Keratinocyte (primary cell): ENCODE measurements around the gene POLDIP2. TPM values are rescaled to one million over a fixed set of nuclear protein-coding genes. Genes with fewer than 3 reads are reported as not detected.

Experiments
- DNase-seq: peaks from one replicate; pipeline ENCODE4 v3.0.0-alpha.2; 2011; ENCODE audit warnings: low read depth, missing footprints, low spot score
- FAIRE-seq: peaks from 2 replicates; lab custom pipeline; 2011; peaks lifted over from hg19 to GRCh38; lab: Jason Lieb, UNC
- H2AFZ ChIP-seq: 2 replicates; pipeline ENCODE4 v1.6.0; 2012; ENCODE audit warnings: low read length, control low read depth, inconsistent platforms; ENCODE audit not compliant: control insufficient read depth
- H3K27ac ChIP-seq: 2 replicates; pipeline ENCODE4 v1.5.1; 2011; ENCODE audit warnings: low read length; ENCODE audit not compliant: control insufficient read depth, insufficient read depth
- H3K27me3 ChIP-seq: 3 replicates; pipeline ENCODE4 v1.6.0; 2011; ENCODE audit warnings: low read length; ENCODE audit not compliant: control insufficient read depth, insufficient read depth; ENCODE audit errors: extremely low read depth
- H3K36me3 ChIP-seq, 2 experiments: 2 replicates in 1 of 2; 3 replicates in 1 of 2; pipeline ENCODE4 v1.5.1; 2011; ENCODE audit warnings: low read length in 2 of 2, mild to moderate bottlenecking in 1 of 2; ENCODE audit not compliant: control insufficient read depth in 2 of 2, insufficient read depth in 2 of 2; ENCODE audit errors: extremely low read depth in 1 of 2
- H3K4me1 ChIP-seq: 3 replicates; pipeline ENCODE4 v1.5.1; 2011; ENCODE audit warnings: low read length; ENCODE audit not compliant: control insufficient read depth, insufficient read depth; ENCODE audit errors: extremely low read depth
- H3K4me2 ChIP-seq: 3 replicates; pipeline ENCODE4 v1.6.0; 2011; ENCODE audit warnings: low read depth, low read length; ENCODE audit not compliant: control insufficient read depth, insufficient read depth; ENCODE audit errors: extremely low read depth
- H3K4me3 ChIP-seq, 3 experiments: fragments of 200-600 bp in 1 of 3; sonication (generic) in 1 of 3; 2 replicates in 2 of 3; 3 replicates in 1 of 3; pipeline ENCODE4 v1.5.1; 2011 to 2016; ENCODE audit warnings: low read length in 3 of 3, mild to moderate bottlenecking in 3 of 3, control low read depth in 2 of 3, inconsistent platforms in 1 of 3, low read depth in 1 of 3, mixed read lengths in 1 of 3, mixed run types in 1 of 3, moderate library complexity in 1 of 3; ENCODE audit not compliant: control insufficient read depth in 2 of 3, insufficient read depth in 2 of 3; ENCODE audit errors: extremely low read depth in 1 of 3
- H3K79me2 ChIP-seq: 2 replicates; pipeline ENCODE4 v1.6.0; 2012; ENCODE audit warnings: low read length; ENCODE audit not compliant: control insufficient read depth, insufficient read depth
- H3K9ac ChIP-seq: 3 replicates; pipeline ENCODE4 v1.6.0; 2011; ENCODE audit warnings: low read length; ENCODE audit not compliant: control insufficient read depth, insufficient read depth; ENCODE audit errors: extremely low read depth
- H3K9me1 ChIP-seq: 3 replicates; pipeline ENCODE4 v1.6.0; 2011; ENCODE audit warnings: low read length; ENCODE audit not compliant: control insufficient read depth, insufficient read depth; ENCODE audit errors: extremely low read depth
- H3K9me3 ChIP-seq: 2 replicates; pipeline ENCODE4 v1.5.1; 2012; ENCODE audit warnings: low read depth, low read length; ENCODE audit not compliant: control insufficient read depth
- H4K20me1 ChIP-seq: 3 replicates; pipeline ENCODE4 v1.6.0; 2011; ENCODE audit warnings: low read length; ENCODE audit not compliant: control insufficient read depth, insufficient read depth; ENCODE audit errors: extremely low read depth
- EZH2 ChIP-seq: IDR thresholded peaks from one replicate; pipeline ENCODE4 v1.6.1; 2012; ENCODE audit warnings: inconsistent platforms, mild to moderate bottlenecking, low read length, moderate library complexity
- dilution Hi-C: fragments of 300-500 bp; cut with MboI; formaldehyde crosslinking; loops from one replicate; pipeline ENCODE4 v1.7.0; 2020; ENCODE audit warnings: low sequenced_read_pairs; ENCODE audit not compliant: extremely low pct_ligation_motif_present
- polyA plus RNA-seq, 5 experiments: library from polyadenylated mRNA; depleted of rRNA in 3 of 5; stranded (reverse) in 3 of 5; stranded (forward) in 1 of 5; unstranded in 1 of 5; fragments of >200 nt; gene quantifications; 1 replicate in 1 of 5; 2 replicates in 3 of 5; 3 replicates in 1 of 5; pipeline versions ENCODE4 v1.2.1 to v1.2.3, GENCODE V29; 2011 to 2012; ENCODE audit warnings: missing spikeins in 2 of 5, low read depth in 1 of 5, low replicate concordance in 1 of 5
- TF ChIP-seq, protein P1 (sequence below), 3 experiments: IDR thresholded peaks in 1 of 3; conservative IDR thresholded peaks in 1 of 3; optimal IDR thresholded peaks in 1 of 3; 2 replicates in 2 of 3; 3 replicates in 1 of 3; pipeline versions ENCODE3 to v1.5.1; 2011; ENCODE audit warnings: low read length in 3 of 3, mild to moderate bottlenecking in 3 of 3, moderate library complexity in 2 of 3, control low read depth in 1 of 3, inconsistent platforms in 1 of 3; ENCODE audit not compliant: insufficient read depth in 2 of 3; ENCODE audit errors: extremely low read depth in 1 of 3

POLDIP2 gene
- polyA plus RNA-seq, 1 donor (not counting 4 experiments of a cell fraction or from before 2014, with no cell fraction given), result 90.2 TPM

- no peak for TF ChIP-seq EZH2
- TF ChIP-seq, protein P1, sequence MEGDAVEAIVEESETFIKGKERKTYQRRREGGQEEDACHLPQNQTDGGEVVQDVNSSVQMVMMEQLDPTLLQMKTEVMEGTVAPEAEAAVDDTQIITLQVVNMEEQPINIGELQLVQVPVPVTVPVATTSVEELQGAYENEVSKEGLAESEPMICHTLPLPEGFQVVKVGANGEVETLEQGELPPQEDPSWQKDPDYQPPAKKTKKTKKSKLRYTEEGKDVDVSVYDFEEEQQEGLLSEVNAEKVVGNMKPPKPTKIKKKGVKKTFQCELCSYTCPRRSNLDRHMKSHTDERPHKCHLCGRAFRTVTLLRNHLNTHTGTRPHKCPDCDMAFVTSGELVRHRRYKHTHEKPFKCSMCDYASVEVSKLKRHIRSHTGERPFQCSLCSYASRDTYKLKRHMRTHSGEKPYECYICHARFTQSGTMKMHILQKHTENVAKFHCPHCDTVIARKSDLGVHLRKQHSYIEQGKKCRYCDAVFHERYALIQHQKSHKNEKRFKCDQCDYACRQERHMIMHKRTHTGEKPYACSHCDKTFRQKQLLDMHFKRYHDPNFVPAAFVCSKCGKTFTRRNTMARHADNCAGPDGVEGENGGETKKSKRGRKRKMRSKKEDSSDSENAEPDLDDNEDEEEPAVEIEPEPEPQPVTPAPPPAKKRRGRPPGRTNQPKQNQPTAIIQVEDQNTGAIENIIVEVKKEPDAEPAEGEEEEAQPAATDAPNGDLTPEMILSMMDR (optimal IDR thresholded peaks at IDR 0.05 in 1 of 3, IDR thresholded peaks at IDR 0.05 in 1 of 3, conservative IDR thresholded peaks at IDR 0.05 in 1 of 3; ENCODE audit: extremely low read depth in 1 of 3, insufficient read depth in 2 of 3, low read length in 3 of 3), result peak in 1 of 3 experiments; percentile 21
- Histone ChIP-seq H3K27me3 (no peaks in the 10 kb centered on the region), H3K4me1 (peaks cover 38% of the 10 kb centered on the region), H3K4me3 (peak within 1 kb of the TSS; percentile 74 to 99 (median 97)), H3K36me3 (peaks cover 19 to 22% of the 10 kb centered on the region in 2 experiments), H3K79me2 (peaks cover 59% of the 10 kb centered on the region), H3K9ac (peak within 1 kb of the TSS; percentile 99), H3K27ac (peak within 1 kb of the TSS; percentile 99), H4K20me1 (peaks cover 18% of the 10 kb centered on the region), H2AFZ (peak within 1 kb of the TSS; percentile 83), H3K9me1 (peaks cover 10% of the 10 kb centered on the region), H3K4me2 (peak within 1 kb of the TSS; percentile 99), H3K9me3 (no peaks in the 10 kb centered on the region)
- FAIRE-seq (peak; percentile 86), DNase-seq (peak; percentile 100)
- dilution Hi-C loops, result no loop called here
Measured at GRCh38 chr17:28335201-28335958, 21.9 kb downstream of the POLDIP2 start, which contains the start of the genes IFT20 and TNFAIP1. Gene IFT20 (minus strand): TSS chr17:28335472. CDS start chr17:28331985, 3,487 bp downstream. Gene TNFAIP1 (plus strand): TSS chr17:28335761. CDS start chr17:28339522, 3,761 bp downstream.

DNA sequence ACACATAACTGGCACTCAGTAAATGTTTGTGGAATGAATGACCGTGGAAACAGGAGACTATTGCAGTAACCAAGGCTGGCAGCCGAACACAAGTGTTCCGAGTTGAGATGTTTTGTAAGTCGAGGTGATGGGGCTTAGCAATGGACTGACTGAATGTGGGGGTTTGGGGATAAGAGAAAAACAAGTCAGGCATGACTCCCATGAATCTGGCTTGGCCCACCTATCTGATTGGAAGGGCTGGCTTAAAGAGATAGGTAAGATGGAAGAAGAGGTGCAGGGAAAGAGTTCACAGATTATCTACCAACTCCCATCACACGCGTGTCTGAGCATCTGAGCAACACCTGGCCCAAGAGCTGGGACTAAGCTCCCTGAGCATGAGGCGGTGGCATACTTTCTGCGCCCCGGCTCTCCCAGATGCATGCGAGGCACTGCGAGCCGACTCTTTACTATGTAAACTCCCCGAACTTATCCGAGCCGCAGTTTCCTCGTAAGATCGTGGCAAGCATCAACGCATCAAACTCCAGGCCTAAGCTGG is 22.6 kb downstream of the POLDIP2 start:
- TF ChIP-seq, protein P1 (optimal IDR thresholded peaks at IDR 0.05 in 1 of 3, IDR thresholded peaks at IDR 0.05 in 1 of 3, conservative IDR thresholded peaks at IDR 0.05 in 1 of 3; ENCODE audit: extremely low read depth in 1 of 3, insufficient read depth in 2 of 3, low read length in 3 of 3), result no peak
- no peak for TF ChIP-seq EZH2
- H3K4me3 ChIP-seq, result peak overlapping the region; percentile 74 to 97 (median 92)
- peaks cover 15% of the 10 kb centered on the region for H4K20me1 ChIP-seq
- H3K27ac ChIP-seq, result peak overlapping the region; percentile 99
- no peak for DNase-seq
- no peaks in the 10 kb centered on the region for H3K9me3 ChIP-seq
- H3K4me2 ChIP-seq, result peak overlapping the region; percentile 93
- peak overlapping the region; percentile 83 for H2AFZ ChIP-seq
- peaks cover 52% of the 10 kb centered on the region for H3K79me2 ChIP-seq
- FAIRE-seq, result no peak
- no peaks in the 10 kb centered on the region for H3K27me3 ChIP-seq
- dilution Hi-C loops, result no loop called here
- peaks cover 38% of the 10 kb centered on the region for H3K4me1 ChIP-seq
- H3K9ac ChIP-seq, result peak overlapping the region; percentile 99
- peaks cover 14 to 17% of the 10 kb centered on the region in 2 experiments for H3K36me3 ChIP-seq
- H3K9me1 ChIP-seq, result peaks cover 10% of the 10 kb centered on the region
